Measurements from ENCODE around the gene MAP2K5. TPM values are rescaled to one million over a fixed set of nuclear protein-coding genes. Genes with fewer than 3 reads are reported as not detected.

MAP2K5 gene
- total and polyA plus RNA-seq, 10 of the 15 experiments (the other 5 are each of a cell fraction or from before 2014, with no cell fraction given): 1.3 to 19.4 (median 9.6) TPM

- no peak overlapping the region for H3K4me2 ChIP-seq (ENCODE audit: control insufficient read depth, insufficient read depth)
- H3K9ac ChIP-seq (ENCODE audit: control insufficient read depth, insufficient read depth, low read length): no peak overlapping the region
- TSS peak; percentile 61 for BruUV-seq (replicated peaks)
- no peak overlapping the region for H3K27ac ChIP-seq (ENCODE audit: control insufficient read depth, insufficient read depth)
- no peak overlapping the region for H2AFZ ChIP-seq (ENCODE audit: control insufficient read depth, low read depth, low read length)
- no peaks in the 10 kb centered on the region for H3K79me2 ChIP-seq (ENCODE audit: control insufficient read depth, insufficient read depth, low read length)
- H4K20me1 ChIP-seq (ENCODE audit: control insufficient read depth, insufficient read depth): no peaks in the 10 kb centered on the region
- FAIRE-seq (no peak), DNase-seq (ENCODE audit: low read depth, low spot score) (no peak), ATAC-seq (no peak)
- 70% methylated on average over 3 of the region's 3 CpGs for WGBS (ENCODE audit: insufficient coverage, insufficient replicate concordance, low lambda C conversion rate, missing lambda C conversion rate)
- ChIA-PET POLR2A (interaction anchor here (0.7 to 2.0 kb wide), 4 partner anchors 9 to 352 kb away, joined by 3 to 17 read pairs (median 4); no protein-coding TSS in a partner anchor), CTCF (interaction anchor here (2.5 kb wide), 1 partner anchor 11 kb away, joined by 20 read pairs; no protein-coding TSS in a partner anchor), SMC1A (ENCODE audit: uncharacterized antibody, unreplicated experiment) (interaction anchor here (0.7 to 5.4 kb wide), 2 partner anchors 12 to 135 kb away, joined by 3 to 29 read pairs; partner anchors contain the start of gene RNU6-1), RAD21 (ENCODE audit: unreplicated experiment) (interaction anchor here (3.3 to 4.5 kb wide), 3 partner anchors 11 to 17 kb away, joined by 9 to 28 read pairs (median 16); no protein-coding TSS in a partner anchor)
- H3K36me3 ChIP-seq (ENCODE audit: control insufficient read depth in 2 of 2, insufficient read depth in 2 of 2, low read length in 1 of 2): no peaks in the 10 kb centered on the region
- H3K4me1 ChIP-seq (ENCODE audit: control insufficient read depth, insufficient read depth, low read length): peaks cover 30% of the 10 kb centered on the region
- H3K9me3 ChIP-seq (replicated peaks; ENCODE audit: control insufficient read depth, insufficient read depth, low read length): no peaks in the 10 kb centered on the region; the same call in 2 of the 3 replicates
- no peaks in the 10 kb centered on the region for H3K27me3 ChIP-seq (replicated peaks in 1 of 2; ENCODE audit: control insufficient read depth in 2 of 2, insufficient read depth in 2 of 2, low read length in 1 of 2)
- intact Hi-C loops (cut with micrococcal nuclease; ENCODE audit: unreplicated experiment): no loop called here
- no peak overlapping the region for H3K4me3 ChIP-seq
- in situ Hi-C loops (cut with MboI): no loop called here
- TF ChIP-seq EP300 (IDR thresholded peaks at IDR 0.05; ENCODE audit: borderline replicate concordance in 1 of 2, control insufficient read depth in 1 of 2, low read depth in 2 of 2, low read length in 2 of 2) (no peak), MXI1 (IDR thresholded peaks at IDR 0.05; ENCODE audit: low read depth, low read length) (no peak), CREB1 (IDR thresholded peaks at IDR 0.05; ENCODE audit: low read depth) (no peak), YBX1 (IDR thresholded peaks at IDR 0.05) (no peak), RUNX3 (IDR thresholded peaks at IDR 0.05; ENCODE audit: low read length) (no peak), RAD21 (IDR thresholded peaks at IDR 0.05; ENCODE audit: insufficient read depth, low read depth, low read length) (no peak), PML (IDR thresholded peaks at IDR 0.05; ENCODE audit: low read length) (no peak), PAX5 (IDR thresholded peaks at IDR 0.05; ENCODE audit: borderline replicate concordance, low read depth, low read length) (no peak), BHLHE40 (IDR thresholded peaks at IDR 0.05; ENCODE audit: borderline replicate concordance in 1 of 2, low read depth in 2 of 2, low read length in 1 of 2) (no peak), NKRF (conservative IDR thresholded peaks at IDR 0.05) (no peak), ZBED1 (IDR thresholded peaks at IDR 0.05; ENCODE audit: borderline replicate concordance) (no peak), ZBTB4 (CRISPR knock-in tag; IDR thresholded peaks at IDR 0.05) (no peak), MYC (IDR thresholded peaks at IDR 0.05; ENCODE audit: insufficient read depth, insufficient read length, insufficient replicate concordance, low read length, severe bottlenecking) (no peak), PBX3 (IDR thresholded peaks at IDR 0.05; ENCODE audit: insufficient replicate concordance, low read depth, low read length) (no peak), POU2F2 (IDR thresholded peaks at IDR 0.05; ENCODE audit: borderline replicate concordance, low read depth, low read length) (no peak), PAX8 (IDR thresholded peaks at IDR 0.05) (no peak), NFYB (IDR thresholded peaks at IDR 0.05; ENCODE audit: insufficient read depth, low read depth, low read length) (no peak), ZSCAN29 (IDR thresholded peaks at IDR 0.05) (no peak), LARP7 (IDR thresholded peaks at IDR 0.05) (no peak)
Measured at GRCh38 chr15:67852418-67852817, 309.9 kb downstream of the MAP2K5 start.

Data from GM12878 (cell line).